GM19043 (cell line): Measurements from ENCODE around the gene CDHR3.

Experiments
- ATAC-seq: cut with Tn5 transposase; IDR thresholded peaks from one replicate; pipeline ENCODE4 v1.9.1; 2021; ENCODE audit warnings: low read depth; ENCODE audit not compliant: unreplicated experiment

CDHR3 gene

DNA sequence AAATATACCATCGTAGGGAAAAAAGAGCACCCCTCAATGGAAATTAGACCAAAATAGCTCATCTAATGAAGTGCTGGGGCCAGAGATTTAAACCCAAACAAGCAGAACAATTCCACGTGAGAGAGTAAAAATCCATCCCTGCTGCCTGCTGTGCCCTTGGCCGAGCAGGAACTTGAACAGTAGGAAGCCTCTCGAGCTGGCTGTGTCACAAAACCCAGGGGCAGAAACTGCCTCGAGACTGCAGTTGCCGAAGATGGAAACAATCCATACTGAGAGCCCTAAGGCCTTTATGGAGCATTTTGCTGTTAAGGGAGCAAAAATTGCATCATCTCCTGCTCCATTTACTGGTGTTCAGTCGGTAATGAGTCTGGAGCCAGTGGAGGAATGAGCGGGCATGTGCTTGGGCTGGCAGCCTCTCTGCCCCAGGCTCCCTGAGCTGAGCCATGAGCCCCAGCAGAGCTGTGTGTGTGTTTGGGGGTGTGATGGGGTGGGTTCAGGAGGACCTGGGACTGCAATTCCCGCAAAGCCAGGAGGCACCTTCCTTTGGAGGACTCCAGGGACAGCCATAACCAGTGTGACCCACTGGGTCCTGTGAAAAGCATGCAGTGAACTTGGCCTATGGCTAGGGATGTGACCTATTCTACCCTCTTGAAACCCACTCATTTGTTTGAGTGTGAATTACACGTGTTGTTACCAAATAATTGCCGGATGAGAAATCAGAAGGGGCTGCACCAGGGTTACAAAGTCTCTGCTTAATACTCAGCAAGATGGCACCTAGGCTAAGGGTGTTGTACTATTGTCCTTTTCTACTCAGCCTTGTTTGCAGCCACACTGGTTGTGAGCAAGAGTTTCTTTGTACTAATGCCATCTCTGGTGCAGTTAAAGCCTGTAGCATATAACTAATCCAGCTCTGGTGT lies 58.3 kb downstream of the CDHR3 start:
- no peak for ATAC-seq

DNA sequence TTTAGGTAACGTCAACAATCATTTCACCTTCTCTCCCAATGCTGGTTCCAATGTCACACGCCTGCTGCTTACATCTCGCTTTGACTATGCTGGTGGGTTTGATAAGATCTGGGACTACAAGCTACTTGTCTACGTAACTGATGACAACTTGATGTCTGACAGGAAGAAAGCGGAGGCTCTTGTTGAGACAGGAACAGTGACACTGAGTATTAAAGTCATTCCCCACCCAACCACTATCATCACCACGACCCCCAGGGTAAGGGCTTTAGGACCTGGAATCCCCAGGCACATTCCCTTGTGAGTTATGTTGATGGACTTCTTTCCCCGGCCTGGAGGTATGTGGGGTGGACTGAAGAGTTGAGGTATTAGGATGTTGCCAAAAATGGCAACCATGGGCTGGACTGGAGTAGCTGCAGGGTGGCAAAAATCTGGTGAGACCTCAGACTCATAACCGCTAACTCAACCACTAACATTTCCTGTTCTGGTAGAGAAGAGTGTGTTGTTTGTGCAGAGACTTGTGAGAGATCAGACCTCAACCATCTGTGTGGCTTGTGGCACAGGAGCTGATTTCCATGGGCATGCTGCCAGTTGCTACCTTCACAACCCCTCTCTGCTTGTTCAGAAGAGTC lies 59.2 kb downstream of the CDHR3 start:
- peak; percentile 65 for ATAC-seq

DNA sequence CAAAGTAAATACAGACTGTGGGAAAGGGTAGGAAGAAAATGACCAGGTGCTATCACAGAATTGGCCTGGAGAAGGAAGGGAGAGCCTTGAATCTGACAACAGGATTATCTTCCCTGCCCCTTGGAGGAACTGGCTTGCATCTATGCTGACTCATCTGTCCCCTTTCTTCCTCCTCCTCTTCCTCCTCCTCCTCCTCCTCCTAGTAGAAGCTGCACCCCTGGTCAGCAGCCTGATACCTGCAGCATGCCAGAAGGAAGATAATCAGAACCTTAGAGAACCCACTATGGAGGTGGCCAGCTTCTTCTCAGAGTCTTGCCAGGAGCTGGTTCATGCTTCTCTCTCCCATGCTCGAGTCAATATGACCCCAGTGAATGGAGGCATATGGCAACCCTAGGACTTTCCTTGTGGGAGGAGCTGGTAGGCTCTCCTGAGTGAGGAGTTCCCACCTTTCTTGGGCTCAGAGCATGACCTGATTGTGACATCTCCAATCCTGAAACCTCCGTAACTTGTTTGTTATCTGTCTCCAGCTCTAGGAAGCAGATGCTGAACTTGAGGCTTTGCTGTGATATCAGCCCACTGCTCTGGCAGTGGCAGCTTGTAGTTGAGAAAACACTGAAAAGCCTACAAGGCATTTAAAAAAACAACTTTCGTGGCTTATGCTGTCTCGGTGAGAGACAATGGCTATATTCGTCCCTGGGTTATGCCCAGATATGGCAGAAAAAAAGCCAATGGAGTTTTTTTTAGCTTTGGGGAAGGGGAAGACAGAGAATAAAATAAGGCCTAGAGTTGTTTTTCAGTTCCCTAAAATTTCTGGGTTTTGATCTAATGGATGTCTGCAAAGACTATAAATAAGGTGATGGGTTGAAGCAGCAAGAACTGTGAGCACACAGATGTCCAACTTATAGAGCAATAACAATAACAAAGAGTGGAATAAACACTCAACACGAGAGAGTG lies 60.6 kb downstream of the CDHR3 start:
- ATAC-seq, result no peak

DNA sequence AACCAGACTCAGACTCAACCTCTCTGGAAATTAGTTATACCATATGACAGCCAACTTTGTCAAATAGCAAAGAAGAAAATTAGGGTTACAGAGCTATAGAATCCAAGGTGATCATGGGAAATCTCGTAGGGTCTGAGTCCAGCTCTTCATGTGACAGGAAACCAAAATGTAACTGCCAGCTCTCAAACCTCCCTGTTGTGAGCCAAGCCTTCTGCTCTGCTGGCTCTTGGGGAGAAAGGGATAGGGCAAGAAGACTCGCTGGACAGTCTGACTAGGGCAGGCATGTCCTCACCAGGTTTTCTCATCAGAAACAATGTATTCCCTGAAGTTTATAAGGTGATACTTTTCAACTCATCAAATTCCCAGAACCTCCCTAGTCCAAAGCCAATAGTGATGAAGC lies 63.0 kb downstream of the CDHR3 start:
- no peak for ATAC-seq

DNA sequence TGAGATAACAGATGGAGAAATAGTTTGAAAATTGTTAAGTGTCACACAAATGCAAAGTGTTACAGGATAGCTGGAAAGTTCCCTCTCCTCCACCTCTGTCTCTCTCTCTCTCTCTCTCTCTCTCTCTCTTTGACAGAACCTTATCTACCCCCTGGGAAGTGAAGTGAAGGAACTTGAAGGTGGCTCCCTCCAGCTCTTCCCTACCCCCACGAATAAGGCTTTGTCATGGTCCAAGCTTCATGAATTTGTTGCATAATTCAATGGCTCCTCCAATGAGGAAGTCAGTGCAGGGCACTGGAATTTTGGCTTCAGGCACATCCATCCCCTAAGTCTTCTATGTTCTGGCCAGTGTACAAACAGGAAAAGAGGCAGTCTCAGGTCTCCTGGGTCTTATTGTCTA lies 66.4 kb downstream of the CDHR3 start:
- no peak for ATAC-seq

DNA sequence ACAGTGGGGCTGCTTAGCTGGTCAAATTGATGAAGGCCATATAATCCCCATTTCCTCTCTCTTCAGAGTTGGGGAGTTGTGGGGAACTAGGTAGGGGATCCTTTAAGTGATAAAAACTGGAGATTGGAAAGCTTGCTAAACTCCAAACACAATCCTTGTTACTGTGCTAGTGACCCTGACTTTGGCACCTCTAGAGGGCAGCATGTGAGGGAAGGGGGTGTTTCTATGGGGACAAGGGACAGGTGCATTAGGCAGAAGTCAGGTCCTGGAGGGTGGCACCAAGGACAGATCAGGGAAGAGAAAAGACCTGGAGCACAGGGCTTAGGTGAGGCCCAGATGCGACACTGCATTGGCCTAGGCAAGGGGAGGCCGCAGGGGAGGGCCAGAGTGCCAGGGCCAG lies 66.9 kb downstream of the CDHR3 start:
- ATAC-seq, result no peak

DNA sequence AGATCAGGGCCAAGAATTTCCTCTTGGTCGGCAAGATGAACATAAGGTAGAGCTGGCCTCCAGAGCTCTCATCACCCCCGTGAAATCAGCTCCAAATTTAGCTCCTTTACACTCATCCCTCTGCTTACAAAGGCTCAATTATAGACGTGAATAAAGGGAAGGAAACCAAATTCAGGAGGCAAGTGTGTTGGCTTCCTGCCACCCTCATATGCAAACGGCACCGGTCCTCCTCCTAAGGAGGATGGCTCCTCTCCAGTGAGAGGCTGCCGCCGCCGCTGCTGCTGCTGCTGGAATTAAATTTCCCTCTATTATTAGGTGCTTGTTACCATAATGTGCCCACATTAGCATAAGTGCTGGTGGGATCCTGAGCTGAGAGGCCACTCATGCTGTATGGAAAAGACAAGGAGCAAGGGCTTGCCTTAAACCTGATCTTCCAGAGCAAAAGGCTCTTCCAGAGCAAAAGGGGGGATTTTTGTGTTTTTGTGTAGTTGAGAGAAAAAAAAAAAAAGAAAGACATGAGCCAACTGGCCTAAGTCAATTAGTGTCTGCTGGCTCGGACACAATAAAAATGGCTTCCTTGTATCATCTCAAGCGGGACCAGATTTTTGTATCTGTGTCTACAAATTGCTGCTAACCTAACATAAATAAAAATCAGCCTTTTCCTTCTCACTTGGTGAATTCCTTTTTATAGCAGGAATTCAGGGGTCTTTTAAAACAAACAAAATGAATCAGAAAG lies 68.4 kb downstream of the CDHR3 start:
- ATAC-seq, result no peak

DNA sequence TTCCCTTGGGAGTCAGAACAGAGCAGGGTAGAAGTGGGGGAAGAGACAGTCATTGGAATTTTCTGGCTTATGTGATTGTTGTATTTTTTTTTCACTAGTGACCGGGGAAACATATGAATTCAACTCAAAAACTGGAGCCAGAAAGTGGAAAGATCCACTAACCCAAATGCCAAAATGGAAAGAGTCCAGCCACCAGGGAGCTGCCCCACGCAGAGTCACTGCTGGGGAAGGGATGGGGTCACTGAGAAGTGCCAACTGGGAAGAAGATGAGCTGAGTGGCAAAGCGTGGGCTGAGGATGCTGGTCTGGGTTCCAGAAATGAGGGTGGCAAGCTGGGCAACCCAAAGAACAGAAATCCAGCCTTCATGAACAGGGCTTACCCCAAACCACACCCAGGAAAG lies 69.2 kb downstream of the CDHR3 start:
- ATAC-seq, result no peak

DNA sequence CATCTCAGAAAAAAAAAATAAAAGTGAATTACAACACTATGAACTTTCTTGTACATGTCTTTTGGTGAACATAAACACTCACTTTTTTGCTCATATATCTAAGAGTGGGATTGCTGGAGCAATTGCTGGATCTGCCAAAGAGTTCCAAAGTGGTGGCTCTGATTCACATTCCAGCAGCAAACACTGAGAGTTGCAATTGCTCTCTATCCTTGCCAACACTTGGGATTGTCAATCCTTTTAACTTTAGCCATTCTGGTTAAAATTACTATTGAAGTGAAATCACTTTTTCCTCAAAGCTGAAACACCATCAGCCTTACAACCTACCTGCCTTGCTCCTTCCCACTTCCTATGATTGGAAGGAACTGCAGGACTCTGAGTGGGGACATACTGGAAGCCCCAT lies 70.7 kb downstream of the CDHR3 start:
- ATAC-seq, result no peak

DNA sequence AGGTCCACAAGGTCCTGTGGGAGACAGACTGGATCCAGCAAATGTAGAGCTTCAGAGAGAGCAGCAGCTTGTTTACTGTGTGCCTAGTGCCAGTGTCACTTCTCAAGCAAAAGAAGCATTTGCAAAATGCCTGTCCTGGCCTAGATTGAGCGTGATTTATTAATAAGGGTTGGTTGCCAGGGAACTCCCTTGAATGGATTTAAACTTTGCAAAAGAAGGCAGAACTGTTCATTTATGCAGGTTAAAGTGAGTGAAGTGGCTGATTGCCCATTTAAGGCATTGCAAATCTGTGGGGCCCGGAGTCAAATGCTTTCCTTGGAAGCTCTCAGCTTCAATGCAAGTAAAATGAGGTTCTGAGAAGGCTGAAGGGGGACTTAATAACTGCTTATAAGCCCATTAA lies 71.3 kb downstream of the CDHR3 start:
- no peak for ATAC-seq

DNA sequence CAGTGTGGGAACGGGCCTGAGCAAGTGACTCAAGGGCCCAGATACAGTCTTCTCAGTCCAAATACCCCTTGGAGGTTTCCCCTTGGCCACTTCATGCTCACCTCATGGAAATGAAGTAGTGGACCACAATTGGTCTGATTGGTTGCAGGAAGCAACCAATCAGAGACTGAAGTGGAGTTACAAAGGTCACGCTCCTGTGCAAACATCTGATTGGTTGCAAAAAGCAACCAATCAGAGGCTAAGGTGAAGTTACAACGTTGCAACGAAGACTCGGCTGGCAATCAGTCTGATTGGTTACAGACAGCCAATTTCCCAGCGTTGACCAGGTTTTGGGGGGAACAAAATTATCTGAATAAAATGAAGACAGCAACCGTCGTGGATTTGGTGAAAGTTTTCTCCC lies 72.5 kb downstream of the CDHR3 start:
- no peak for ATAC-seq

DNA sequence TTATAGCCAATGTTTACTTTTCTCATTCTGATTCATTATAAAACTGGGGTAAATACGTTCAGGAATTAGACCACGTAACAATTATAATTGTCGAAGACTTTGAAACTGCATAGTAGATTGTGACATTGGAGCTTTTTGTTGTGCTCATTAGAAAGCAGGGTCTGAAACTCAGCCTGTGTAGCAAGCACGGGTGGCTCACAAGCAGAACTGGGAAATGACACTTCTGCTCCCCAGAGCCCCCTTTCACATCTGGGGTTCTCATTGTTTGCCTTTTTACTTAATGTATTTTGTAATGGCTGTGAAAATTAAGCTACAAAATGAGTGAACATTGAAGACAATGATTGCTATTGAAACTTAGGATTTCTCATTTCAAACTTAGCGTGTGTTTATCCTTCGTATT lies 72.9 kb downstream of the CDHR3 start:
- ATAC-seq, result no peak

DNA sequence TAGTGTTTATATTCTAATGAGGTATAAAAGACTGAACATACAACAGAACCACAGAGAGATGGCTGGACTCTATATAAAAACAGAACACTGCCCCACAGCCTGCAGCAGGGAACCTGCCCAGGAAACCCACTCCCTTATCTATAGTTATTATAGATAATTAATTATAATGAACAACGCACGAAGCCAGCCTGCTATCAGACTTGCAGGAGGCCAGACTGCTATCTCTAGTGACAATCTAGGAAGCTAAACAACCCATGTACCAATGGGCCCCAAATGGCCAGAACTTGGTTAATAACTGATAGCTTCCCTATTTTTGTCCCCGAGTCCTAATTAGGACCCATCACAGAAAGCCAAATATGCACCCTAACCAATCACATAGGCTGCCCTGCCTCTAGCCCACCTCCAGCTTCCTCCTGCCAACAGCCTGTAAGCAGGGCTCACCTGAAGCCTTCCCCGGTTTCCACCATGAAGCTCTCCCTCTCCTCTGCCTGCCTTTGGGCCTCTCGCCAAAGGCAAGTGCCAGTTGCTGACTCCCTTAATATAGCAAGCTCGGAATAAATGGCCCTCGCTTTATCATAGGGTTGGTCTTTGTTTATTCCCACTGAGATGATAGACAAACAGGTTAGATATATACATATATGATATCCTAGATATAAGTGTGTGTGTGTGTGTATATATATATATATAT lies 74.6 kb downstream of the CDHR3 start:
- no peak for ATAC-seq

DNA sequence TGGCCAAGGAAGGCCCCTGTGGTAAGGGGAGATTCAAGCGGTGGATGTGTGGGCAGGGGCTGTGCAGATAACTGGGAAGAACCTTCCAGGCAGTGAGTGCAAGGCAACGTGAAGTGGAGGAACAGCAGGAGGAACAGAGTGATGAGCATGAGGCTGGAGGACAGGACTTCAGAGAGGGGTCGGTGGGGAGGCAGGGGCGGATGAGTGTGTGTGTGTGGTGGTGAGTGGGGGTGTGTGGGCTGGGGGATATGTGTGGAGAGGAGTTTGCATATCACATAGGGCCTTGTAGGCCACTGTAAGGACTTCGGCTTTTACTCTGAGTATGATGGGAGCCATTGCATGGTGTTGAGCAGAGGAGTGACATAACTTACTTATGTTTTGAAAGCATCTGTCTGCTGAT lies 75.2 kb downstream of the CDHR3 start:
- no peak for ATAC-seq

DNA sequence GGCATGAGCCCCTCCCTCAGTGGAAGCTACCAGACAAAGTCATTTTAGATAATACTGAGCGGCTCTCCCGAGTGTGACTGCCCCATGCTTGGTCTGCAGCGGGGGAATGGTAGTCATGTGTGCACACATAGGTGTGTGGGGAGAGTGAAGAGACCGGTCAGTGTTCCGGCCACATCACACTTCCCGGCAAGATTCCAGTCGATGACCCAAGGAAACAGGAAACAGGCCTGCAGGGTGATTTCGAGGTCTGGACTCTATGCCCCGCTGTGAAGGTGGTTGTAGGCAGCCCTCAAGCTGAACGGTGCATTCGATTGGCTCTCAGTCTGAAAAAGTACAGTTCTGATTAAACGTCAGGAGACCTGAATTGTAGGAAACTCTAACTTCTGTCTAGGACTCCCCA lies 75.9 kb downstream of the CDHR3 start:
- ATAC-seq, result no peak

DNA sequence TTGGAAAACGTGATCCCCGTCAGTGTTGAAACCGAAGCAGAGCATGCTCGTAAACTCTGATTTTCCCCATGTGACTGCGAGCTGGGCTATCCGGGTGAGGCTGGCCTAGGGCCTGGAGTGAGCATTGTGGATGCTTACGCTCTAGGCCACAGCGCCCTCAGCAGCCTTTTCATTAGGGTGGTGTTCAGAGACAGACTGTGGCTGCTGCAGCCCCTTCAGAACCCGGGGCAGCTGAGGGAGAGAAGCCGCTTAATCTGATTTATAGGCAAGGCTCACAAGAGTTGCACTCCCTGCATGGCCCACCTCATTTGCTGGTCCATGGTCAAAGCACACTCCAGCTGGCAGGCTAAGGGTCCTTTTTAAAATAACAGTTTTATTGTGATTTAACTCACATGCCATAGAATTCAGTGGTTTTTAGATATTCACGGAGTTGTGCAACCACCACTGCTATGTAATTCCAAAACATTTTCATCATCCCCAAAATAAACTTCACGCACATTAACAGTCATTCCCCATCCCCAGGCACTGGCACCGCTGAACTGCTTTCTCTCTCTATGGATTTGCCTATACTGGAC lies 76.5 kb downstream of the CDHR3 start:
- ATAC-seq, result no peak

DNA sequence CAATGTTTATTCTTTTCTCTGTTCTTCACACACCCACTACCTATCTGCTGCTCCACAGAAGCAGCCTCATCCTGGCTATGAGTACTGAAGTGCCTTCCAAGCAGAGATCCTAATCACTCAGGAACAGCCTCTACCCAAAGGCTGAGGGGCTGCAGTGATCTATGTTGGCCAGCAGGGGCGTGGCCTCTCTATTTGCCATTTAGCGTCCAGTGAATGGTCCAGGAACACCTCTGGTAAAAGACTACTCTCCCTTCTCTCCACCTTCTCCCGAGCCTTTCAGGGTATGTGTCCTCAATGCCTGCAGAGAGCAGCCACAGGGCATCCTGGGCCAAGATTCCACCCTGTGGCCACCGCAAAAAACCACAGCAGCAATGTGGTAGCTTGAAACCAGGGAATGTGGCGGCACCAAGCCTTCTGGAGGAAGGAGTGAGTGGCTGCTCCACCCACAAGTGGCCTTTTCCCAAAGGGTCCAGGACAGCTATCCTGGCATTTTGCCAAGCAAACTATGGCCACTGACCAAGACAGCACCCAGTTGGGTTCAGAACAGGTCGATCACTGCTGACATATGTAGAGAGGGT lies 78.2 kb downstream of the CDHR3 start:
- ATAC-seq, result no peak

DNA sequence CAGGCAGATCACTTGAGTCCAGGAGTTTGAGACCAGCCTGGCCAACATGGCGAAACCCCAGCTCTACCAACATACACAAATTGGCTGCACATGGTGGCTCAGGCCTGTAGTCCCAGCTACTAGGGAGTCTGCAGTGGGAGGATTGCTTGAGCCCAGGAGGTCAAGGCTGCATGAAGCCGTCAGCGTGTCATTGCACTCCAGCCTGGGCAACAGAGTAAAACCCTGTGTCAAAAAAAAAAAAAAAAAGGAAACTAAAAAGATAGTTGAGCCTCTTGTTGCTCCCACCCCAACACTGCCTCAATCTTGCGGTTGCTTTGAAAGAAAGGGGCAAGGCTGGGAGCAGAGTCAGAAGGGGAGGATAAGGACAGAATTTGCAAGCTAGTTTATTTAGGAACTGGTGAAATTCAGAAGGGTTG lies 79.1 kb downstream of the CDHR3 start:
- no peak for ATAC-seq

DNA sequence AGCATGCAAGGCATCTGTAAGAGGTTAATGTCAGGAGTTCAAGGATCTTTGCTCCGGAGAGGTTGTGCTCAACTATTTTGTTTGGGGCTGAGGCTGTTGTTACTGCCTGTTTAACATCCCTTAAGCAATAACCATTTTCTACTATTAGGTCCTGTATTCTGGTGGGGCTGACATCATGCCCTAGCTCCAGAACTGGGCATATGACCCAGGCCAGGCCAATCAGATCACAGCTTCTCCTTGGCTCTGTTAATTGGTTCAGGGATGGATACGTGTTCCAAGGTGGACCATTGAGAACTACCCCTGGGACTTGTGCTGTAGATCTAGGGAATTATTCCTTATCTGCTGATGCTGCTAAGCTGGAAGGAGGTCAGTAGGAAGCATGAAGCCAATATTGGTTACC lies 82.1 kb downstream of the CDHR3 start:
- no peak for ATAC-seq
